NCI-H2171 treated with DMSO at 0.1 percent for 48 hours (cell line): ENCODE results near the gene CABP7.
A peak's percentile ranks its signal among the peaks of the same experiment; 100 is the strongest.

Source experiments
- DNase-seq: peaks from one replicate; lab custom pipeline; 2025; lab: John Stamatoyannopoulos, UW

CABP7 gene

GRCh38 chr22:29719899-29720645 is at the start of gene CABP7:
CABP7 (plus strand) TSS chr22:29720003; CDS start chr22:29720425, 422 bp downstream.
- DNase-seq: no peak

GRCh38 chr22:29670626-29671025 is 49.2 kb upstream of the CABP7 start:
- DNase-seq: peak; percentile 55

DNA sequence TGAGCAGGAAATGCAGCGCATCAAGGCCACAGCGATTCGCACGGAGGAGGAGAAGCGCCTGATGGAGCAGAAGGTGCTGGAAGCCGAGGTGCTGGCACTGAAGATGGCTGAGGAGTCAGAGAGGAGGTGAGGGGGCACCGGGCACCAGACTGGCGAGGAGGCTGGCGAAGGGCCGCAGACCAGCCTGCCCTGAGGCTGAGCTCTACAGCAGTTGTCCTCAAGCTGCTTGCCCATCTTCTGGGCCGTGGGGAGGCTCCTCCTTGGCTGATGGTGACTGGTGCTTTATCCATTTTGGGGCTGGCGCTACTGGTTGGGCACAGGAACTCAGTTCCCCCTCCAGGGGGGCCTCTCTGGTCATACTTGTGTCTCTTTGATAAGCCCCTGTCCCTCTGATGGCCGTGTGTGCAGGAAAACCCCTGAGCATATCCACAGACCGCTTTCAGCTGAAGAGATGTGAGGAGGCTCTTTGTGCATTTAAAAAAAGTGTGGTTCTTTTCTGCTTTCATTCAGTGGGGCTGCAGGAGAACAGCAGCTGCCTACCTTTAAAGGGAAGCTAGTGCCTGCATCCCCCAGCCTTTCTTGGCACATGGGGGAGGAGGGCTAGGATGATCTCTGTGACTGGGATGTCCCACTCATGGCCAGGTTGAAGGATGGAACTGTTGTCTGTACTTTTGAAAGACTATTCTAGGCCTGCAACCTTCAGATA is 46.3 kb upstream of the CABP7 start:
- no peak for DNase-seq

- DNase-seq: no peak
These were observed 45.7 kb upstream of the CABP7 start for GRCh38 chr22:29674121-29674520.

DNA sequence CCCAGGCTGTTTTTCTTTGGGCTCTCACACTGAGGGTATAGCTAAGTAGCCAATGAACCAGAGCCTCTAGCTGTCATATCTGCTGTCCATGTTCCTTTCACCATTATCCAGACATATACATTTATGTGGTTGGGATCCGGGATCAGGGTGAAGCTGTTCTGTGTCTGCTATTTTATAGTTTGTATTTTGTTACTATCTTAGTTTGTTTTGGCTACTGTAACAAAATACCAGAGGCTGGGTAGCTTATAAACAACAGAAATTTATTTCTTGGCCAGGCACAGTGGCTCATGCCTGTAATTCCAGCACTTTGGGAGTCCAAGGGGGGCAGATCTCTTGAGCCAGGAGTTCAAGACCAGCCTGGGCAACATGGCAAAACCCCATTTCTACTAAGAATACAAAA is 40.5 kb upstream of the CABP7 start:
- no peak for DNase-seq

DNA sequence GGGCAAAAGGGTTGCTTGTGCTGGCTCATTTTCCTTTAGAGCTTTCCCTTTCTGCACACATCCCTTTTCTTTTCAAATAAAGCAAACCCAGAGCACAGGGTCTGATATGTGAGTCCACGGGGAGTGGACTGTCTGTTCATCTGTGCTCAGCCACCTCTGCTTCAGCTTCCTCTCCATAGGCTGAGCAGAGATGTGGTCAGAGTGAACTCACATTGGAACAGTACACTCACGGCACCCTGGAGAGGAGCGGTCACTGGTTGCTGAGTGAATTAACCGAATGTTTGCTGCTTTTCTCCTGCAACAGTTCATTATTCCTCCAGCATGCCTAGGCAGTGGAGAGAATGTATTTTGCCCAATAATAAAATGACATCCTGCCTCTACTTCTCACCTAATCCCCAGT is 36.3 kb upstream of the CABP7 start:
- no peak for DNase-seq

DNA sequence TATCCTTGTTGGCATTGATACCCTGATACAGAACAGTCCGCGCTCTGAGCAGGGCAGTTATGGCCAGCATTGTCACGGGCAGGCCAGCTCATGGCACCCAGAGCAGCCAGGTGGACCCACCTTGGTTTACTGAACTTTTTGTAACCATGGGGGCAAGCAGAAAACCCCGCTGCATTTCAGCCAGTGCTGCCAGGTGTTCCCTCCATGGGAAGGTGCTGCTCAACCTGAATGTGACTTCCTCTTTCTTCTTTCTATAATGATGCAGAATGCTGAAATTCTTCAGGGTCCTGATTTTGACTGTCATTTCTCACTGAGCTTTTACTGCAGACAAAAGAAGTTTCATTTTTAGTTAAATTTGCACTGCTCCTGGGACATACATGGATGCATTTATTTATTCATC is 35.6 kb upstream of the CABP7 start:
- no peak for DNase-seq

DNA sequence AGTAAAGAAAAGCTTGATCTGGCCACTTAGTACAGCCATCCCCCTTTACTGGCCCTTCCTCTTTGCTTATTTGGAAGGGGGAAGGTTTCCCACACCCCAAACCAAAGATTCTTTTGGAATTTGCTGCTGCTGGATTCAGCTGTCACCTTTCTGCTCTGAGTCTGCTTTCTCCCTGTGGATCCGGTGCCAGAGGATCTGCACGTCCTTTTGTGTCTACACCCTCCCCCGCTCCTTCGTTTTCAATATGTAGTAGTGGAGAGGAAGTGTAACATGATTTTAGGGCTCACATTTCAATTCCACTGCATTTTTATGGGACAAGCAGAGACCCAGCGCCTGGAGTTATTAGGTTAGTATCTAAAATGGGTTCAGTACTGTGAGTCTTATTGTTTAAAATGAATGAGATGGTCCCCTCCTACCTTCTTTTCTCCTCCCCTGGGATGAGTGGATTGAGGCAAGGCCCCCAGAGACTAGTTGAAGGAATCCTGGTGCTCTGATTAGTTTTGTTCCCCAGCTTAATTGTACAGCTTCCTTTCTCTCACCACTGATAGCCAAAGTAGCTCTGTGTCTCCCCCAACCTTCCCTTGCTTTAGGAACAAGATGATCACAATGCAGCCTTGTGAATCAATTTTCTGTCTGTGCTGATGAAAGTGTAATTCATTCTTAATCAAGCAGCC is 30.5 kb upstream of the CABP7 start:
- peak; percentile 75 for DNase-seq

- peak; percentile 60 for DNase-seq
These were observed 30.0 kb upstream of the CABP7 start for GRCh38 chr22:29689880-29690213.

- DNase-seq: peak; percentile 57
These were observed 29.3 kb upstream of the CABP7 start for GRCh38 chr22:29690476-29690875.

GRCh38 chr22:29691636-29692326 is 28.0 kb upstream of the CABP7 start:
- DNase-seq: peak; percentile 68

DNA sequence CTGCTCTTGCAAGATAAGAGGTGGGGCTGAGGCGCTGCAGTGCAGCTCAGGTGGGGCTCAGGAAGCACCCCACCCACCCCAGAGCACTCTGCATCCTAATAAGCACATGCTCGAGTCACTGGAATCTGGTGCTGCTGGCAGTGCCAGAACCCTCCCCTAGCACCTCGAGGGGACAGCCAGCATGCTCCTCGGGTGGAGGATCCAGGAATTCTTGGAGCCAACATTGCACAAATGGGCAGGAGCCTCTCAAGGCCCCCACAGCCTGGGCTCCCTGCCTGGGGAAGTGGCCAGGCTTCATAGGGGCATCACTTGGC is 27.5 kb upstream of the CABP7 start:
- peak; percentile 43 for DNase-seq

DNA sequence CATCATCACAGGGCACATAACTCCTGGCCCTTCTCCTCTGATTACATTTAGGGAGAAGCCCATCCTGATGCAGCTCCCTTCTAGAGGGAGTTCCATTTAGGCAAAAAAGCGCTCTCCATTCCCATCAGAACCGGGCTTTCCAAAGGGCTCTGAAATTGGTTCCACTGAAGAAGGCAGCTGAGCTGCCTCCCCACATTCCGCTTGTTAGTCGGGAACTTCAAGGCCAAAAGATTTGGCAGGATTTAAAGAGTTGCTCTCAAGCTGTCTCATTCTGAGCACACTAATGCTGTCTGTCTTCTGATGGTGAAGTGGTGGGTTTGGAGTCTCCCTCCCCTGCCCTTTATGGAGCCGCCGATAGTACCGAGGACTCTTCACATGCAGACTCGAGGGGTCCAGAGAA is 26.6 kb upstream of the CABP7 start:
- DNase-seq: no peak

DNA sequence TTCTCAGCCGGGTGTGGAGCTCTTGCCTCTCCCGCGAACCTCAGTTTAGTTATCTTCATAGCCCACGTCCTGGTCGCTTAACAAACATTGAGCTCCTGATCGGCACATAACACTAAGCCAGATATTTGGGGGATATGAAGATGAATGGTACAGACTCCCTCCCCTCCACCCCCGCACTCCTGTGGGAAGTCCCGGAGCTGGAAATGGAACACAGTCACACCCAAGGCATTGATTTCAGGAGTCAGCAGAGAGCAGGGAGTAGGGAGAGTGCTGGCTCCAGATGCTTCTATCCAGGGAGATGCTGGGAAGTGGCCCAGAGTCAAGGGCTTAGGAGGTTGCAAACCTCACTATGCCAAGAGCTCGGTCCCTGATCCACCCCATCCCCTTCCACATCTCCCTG is 26.1 kb upstream of the CABP7 start:
- peak; percentile 29 for DNase-seq

DNA sequence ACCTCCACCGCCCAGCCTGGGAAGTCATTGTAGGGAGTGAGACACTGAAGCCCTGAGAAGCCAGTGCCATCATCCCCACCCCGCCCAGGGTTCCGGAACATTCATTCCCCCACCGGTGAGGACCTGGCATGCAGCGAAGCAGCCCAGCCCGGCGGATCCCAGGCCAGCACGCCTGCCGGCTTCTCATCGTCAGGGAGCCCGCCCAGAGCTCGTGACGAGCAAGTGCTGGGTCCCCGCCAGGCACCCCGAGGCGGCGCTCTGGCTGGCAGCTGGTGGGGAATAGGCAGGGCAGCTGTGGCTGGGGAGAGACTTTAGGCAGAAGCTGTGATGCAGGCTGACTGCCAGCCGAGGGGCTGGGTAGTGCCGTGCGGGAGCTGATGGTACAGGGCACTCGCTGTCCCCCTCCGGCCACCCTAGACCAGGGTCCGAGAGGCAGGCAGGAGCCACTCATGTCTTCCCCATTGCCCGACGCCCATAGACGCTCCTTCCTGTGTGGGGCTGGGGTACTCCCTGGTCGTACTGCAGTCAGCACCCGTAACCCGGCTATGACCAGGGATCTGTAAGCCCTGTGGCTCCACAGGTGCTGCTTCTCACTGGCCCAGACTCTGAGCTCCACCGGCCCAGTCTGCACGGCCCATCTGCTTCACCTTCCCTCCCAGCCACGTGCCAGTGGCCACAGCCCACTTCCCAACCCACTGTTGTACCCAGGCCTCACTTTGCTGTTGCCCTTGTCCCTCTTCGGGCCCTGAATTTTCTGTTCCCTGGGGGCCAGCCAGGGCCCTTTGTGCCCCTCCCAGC is 24.5 kb upstream of the CABP7 start:
- peak; percentile 90 for DNase-seq

DNA sequence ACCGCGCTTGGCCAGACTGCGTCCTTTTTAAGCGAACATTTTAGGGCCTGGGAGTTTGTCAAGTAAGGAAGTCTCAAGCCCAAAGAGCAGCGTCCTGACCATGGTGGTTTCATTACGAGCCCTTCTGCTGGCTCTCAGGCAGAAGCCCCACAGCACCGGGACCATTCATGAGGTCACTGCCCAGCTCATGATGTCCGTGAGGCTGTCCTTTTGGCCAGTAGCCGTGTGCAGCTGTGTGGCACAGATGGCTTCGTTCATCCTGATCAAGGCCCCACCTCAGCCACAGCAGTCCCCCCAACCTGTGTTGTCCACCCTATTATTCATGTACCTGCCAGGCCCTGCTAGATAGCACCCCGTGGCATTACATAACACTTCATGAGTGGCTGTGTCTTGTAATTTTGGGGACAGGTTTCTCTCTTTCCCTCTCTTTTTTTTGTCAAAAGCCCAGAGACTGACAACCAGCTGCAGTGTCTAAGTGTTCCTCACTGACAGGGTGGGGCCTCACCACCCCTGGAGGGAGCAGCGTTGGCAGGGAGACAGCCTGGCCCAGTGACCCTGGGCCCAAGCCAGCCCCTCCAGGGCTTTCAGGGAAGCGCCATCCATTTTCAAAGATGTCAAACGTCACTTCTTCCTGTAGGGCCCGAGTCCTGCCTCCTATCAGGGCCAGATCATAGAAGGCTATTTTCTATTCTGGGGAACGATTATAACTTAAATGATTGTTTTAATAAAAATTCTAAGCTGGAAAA is 21.8 kb upstream of the CABP7 start:
- no peak for DNase-seq

GRCh38 chr22:29700206-29700899 is 19.4 kb upstream of the CABP7 start:
- peak; percentile 68 for DNase-seq

DNA sequence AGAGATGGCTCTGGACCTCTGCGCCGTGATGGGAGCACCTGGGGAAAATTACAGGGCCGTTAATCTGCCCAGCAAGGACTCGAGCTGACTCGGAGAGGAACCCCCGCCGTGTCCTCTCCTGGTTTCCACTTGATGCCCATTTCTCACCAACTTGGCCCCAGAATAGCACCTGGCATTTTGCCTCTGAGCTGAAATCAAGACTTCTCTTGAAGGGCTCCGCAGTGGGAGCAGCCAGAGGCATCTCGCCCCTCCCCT is 19.0 kb upstream of the CABP7 start:
- DNase-seq: no peak

DNA sequence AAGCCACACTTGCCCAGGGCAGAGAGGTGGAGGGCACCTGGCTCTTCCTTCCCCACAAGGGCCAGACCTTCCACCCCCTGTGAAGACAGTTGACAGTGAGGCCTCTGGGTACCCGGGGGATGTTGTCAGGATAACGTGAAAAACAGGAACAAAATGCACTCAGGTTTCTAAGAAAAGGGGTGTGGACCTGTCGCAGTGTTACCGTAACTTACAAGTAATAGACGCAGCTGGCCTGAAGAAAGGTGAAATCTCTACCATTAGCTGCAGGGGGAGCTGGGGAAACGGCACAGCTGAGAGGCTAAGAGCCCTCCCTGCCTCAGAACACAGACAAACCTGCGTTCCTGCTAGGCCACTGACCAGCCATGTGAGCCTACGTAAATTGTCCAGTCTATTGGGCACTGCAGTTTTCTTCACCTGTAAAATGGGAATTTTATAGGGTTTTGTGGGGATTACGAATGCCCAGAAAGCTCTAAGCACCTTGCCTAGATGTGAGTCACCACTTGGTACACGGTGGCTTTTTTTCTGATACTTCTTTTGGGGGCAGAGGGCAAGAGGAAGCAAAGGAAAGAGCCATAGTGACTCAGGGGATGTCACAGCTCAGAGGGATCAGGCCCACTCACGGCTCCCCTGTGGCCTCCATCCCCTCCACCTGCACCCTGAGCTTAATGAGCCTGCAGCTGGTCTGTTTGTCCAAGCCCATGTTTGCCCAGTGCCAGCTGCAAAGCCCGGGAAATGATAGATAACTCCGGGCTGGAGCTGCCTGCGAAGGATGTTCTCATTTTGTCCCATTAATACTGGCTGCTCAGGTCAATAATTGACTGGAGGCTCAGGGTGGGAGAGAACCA is 18.4 kb upstream of the CABP7 start:
- DNase-seq: peak; percentile 72
